ENCODE measurements around the gene ICE2. TPM values are rescaled to one million over a fixed set of nuclear protein-coding genes. Genes with fewer than 3 reads are reported as not detected.

The ICE2 gene
- total RNA-seq, 3 donors from 2014 or later, result 31.5 to 47.5 (median 36.3) TPM

GRCh38 chr15:60523056-60523455, 44.1 kb upstream of the ICE2 start:
- Histone ChIP-seq H3K36me3 (ENCODE audit: low read depth) (no peaks in the 10 kb centered on the region), H3K4me1 (ENCODE audit: low read depth) (no peaks in the 10 kb centered on the region), H3K9me3 (no peaks in the 10 kb centered on the region), H3K4me3 (no peak overlapping the region)
- no peak for ATAC-seq
- no peak for TF ChIP-seq CTCF (IDR thresholded peaks at IDR 0.05)
- intact Hi-C loops (cut with DNase I, micrococcal nuclease), result no loop called here
- no peak for DNase-seq

- Histone ChIP-seq H3K4me1 (ENCODE audit: low read depth) (no peaks in the 10 kb centered on the region), H3K9me3 (no peaks in the 10 kb centered on the region), H3K36me3 (ENCODE audit: low read depth) (no peaks in the 10 kb centered on the region), H3K4me3 (no peak overlapping the region)
- intact Hi-C loops (cut with DNase I, micrococcal nuclease), result no loop called here
- peak; percentile 95 for ATAC-seq
- peak in 2 of 3 donors; percentile 72 to 89 for DNase-seq
- TF ChIP-seq CTCF (IDR thresholded peaks at IDR 0.05), result peak; percentile 79
Measured at GRCh38 chr15:60520825-60521368, 42.0 kb upstream of the ICE2 start.

GRCh38 chr15:60520013-60520824, 41.3 kb upstream of the ICE2 start:
- ATAC-seq, result peak; percentile 28
- H3K9me3 ChIP-seq, result no peaks in the 10 kb centered on the region
- intact Hi-C loops (cut with DNase I, micrococcal nuclease), result no loop called here
- no peak for DNase-seq
- no peaks in the 10 kb centered on the region for H3K36me3 ChIP-seq (ENCODE audit: low read depth)
- no peaks in the 10 kb centered on the region for H3K4me1 ChIP-seq (ENCODE audit: low read depth)
- no peak for TF ChIP-seq CTCF (IDR thresholded peaks at IDR 0.05)
- no peak overlapping the region for H3K4me3 ChIP-seq

GRCh38 chr15:60519218-60519617, 40.3 kb upstream of the ICE2 start:
- no peak for ATAC-seq
- H3K4me1 ChIP-seq (ENCODE audit: low read depth), result no peaks in the 10 kb centered on the region
- intact Hi-C loops (cut with DNase I, micrococcal nuclease), result no loop called here
- H3K4me3 ChIP-seq, result no peak overlapping the region
- no peaks in the 10 kb centered on the region for H3K36me3 ChIP-seq (ENCODE audit: low read depth)
- TF ChIP-seq CTCF (IDR thresholded peaks at IDR 0.05), result no peak
- DNase-seq, result no peak
- no peaks in the 10 kb centered on the region for H3K9me3 ChIP-seq

GRCh38 chr15:60518511-60518910, 39.6 kb upstream of the ICE2 start:
- Histone ChIP-seq H3K9me3 (no peaks in the 10 kb centered on the region), H3K36me3 (ENCODE audit: low read depth) (no peaks in the 10 kb centered on the region), H3K4me1 (ENCODE audit: low read depth) (no peaks in the 10 kb centered on the region), H3K4me3 (no peak overlapping the region)
- TF ChIP-seq CTCF (IDR thresholded peaks at IDR 0.05), result no peak
- ATAC-seq (no peak), DNase-seq (no peak)
- intact Hi-C loops (cut with DNase I, micrococcal nuclease), result no loop called here

Data from mucosa of descending colon (tissue), 3 donors.